ENCODE data around the gene MAPRE3.

DNA sequence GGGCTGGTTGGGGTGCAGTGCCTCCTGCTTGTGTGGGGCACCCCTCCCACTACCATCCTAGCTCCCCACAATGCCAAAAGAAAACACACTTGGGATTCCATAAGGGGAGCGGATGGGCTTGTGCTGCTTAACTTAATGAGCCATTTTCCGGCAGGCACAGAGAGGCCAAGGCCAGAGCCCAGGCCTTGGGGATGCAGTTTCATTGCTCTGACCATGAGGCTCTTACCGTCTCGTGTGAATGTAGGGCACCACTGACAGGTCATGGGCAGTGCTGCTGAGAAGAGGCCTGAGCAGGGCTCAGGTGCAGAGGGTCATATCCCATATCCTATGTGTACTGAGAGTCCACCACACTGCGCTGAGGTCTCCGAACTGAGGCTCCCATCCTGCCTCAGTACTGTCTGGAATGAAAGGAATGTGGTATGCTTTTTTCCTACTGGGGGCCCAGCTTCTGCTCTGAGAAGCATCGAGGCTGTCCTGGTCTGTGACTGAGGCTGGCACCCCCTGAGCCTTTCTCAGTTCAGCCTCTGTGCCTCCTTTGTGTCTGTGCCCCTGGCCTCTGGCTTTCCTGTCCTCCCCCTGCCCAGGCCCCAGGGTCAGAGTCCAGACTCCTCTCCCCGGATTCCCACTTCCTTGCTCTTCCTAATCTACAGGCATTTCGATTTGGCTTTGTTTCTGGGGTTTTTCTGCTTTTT lies 45.2 kb upstream of the MAPRE3 start:
- no peak for TF ChIP-seq POLR2A (IDR thresholded peaks at IDR 0.05)
- TF ChIP-seq, protein P1, sequence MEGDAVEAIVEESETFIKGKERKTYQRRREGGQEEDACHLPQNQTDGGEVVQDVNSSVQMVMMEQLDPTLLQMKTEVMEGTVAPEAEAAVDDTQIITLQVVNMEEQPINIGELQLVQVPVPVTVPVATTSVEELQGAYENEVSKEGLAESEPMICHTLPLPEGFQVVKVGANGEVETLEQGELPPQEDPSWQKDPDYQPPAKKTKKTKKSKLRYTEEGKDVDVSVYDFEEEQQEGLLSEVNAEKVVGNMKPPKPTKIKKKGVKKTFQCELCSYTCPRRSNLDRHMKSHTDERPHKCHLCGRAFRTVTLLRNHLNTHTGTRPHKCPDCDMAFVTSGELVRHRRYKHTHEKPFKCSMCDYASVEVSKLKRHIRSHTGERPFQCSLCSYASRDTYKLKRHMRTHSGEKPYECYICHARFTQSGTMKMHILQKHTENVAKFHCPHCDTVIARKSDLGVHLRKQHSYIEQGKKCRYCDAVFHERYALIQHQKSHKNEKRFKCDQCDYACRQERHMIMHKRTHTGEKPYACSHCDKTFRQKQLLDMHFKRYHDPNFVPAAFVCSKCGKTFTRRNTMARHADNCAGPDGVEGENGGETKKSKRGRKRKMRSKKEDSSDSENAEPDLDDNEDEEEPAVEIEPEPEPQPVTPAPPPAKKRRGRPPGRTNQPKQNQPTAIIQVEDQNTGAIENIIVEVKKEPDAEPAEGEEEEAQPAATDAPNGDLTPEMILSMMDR (IDR thresholded peaks at IDR 0.05), result no peak
